Stimulated activated CD4-positive, alpha-beta T cell treated with anti-CD3 and anti-CD28 coated beads, Interleukin-4, amount 100 ng/mL, for 4 hours (primary cell): ENCODE measurements around the gene MCL1.
A peak's percentile ranks its signal among the peaks of the same experiment; 100 is the strongest.
"Not testable (repeated sequence)": the region's sequence is repeated elsewhere in the genome, so short reads cannot be mapped to it uniquely, and the experiment has no call there.

ENCODE experiments used
- DNase-seq, 2 experiments: peaks; one replicate each; pipeline ENCODE4 v3.0.0-alpha.2; 2020

MCL1 gene

GRCh38 chr1:150567717-150568593 is 11.5 kb downstream of the MCL1 start:
- no peak for DNase-seq

DNA sequence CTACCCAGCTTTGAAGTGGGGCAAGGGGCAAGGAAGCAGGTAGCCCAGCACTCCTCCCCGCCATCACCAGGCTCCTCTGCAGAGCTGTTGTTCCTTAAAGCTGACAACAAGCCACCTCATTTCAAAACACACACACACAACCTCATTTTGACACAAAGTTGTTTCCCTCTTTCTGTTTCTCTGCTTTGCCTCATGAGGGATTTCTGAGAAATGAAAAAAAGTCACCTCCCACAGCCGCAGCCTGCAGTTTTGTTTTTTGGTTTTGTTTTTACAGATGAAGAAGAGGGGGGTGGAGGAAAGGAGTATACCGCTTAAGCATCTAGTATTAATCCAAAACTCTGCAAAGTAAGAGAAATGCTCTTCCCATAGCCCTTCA is 12.1 kb downstream of the MCL1 start:
- DNase-seq: peak in 1 of 2 experiments; percentile 68

DNA sequence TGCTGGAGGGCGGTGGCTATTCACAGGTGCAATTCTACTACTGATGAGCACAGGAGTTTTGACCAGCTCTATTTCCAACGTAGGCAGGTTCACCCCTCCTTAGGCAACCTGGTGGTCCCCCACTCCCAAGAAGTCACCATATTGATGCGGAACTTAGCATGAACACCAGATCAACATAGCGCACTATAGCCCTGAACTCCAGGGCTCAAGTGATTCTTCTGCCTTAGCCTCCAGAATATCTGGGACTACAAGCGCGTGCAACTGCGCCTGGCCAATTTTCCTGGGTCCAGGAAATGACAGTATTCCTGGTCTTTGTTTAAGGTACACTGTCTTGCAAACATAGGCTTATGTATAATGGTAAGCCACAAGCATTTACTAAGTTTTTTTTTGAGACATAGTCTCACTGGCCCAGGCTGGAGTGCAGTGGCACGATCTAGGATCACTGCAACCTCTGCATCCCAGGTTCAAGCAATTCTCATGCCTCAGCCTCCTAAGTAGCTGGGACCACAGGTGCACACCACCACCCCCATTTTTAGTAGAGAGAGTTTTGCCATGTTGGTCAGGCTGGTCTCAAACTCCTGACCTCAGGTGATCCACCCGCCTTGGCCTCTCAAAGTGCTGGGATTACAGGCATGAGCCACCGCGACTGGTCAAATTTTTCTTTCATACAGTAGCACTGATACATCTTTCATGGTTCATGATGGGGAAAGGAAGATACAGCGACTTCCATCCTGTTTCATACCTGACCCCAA is 12.6 kb downstream of the MCL1 start:
- no peak for DNase-seq

GRCh38 chr1:150565240-150565991 is 14.0 kb downstream of the MCL1 start:
- not testable (repeated sequence) for DNase-seq

- no peak for DNase-seq
Observed at GRCh38 chr1:150564051-150564991, 15.1 kb downstream of the MCL1 start.

- peak in 1 of 2 experiments; percentile 44 for DNase-seq
Observed at GRCh38 chr1:150563340-150564038, 15.9 kb downstream of the MCL1 start.

- DNase-seq: peak; percentile 52 to 75
Observed at GRCh38 chr1:150562446-150563339, 16.7 kb downstream of the MCL1 start.

GRCh38 chr1:150561974-150562445 is 17.4 kb downstream of the MCL1 start:
- DNase-seq: peak; percentile 81 to 92

- DNase-seq: peak; percentile 53 to 55
Observed at GRCh38 chr1:150561254-150561973, 18.0 kb downstream of the MCL1 start.

DNA sequence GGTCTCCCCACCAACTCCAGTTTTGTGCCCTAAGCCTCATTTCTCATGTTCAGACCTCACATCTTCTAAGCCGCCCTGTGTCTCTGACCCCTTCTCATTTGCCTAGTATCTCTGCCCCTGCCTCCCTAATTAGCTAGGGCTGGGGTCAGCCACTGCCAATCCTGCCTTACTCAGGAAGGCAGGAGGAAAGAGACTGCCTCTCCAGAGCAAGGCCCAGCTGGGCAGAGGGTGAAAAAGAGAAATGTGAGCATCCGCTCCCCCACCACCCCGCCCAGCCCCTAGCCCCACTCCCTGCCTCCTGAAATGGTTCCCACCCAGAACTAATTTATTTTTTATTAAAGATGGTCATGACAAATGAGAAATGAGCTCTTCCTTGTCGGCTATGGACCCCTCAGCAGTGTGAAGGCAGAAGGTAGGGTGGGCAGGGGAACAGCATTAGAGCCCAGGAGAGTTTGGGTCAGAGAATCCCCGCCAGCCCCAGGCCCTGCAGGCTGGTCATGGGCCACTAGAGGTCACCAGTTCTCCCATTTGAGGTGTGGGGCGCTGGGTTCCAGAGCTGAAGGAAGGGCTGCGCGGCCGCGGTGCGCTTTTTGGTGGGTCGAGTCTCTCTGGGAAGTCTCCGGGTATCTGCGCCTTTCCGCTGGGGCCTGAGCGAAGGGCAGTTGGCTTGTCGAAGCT is 18.7 kb downstream of the MCL1 start:
- DNase-seq: peak; percentile 79 to 81

DNA sequence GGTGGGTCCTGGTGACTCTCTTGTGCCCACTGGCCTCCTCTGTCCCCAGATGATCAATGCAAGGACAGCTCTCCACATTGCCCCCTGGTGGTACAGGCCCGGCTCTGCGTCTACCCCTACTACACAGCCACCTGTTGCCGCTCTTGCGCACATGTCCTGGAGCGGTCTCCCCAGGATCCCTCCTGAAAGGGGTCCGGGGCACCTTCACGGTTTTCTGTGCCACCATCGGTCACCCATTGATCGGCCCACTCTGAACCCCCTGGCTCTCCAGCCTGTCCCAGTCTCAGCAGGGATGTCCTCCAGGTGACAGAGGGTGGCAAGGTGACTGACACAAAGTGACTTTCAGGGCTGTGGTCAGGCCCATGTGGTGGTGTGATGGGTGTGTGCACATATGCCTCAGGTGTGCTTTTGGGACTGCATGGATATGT is 19.4 kb downstream of the MCL1 start:
- peak; percentile 65 to 67 for DNase-seq

DNA sequence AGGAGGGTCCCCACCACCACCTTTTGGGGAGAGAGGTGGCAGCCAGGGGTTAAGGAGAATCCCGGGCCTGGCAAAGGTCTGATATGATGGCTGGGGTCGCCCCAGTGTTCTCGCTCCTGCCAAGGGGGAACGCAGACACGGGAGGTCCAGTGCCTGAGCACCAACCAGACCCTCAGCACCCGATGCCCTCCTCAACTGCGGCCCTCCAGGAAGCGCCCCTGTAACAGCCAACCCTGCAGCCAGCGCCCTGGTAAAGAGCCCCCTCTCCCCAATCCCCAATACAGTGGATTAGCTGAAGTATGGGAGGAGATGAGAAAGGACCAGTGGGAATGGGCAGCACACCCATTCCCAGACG is 19.8 kb downstream of the MCL1 start:
- no peak for DNase-seq

DNA sequence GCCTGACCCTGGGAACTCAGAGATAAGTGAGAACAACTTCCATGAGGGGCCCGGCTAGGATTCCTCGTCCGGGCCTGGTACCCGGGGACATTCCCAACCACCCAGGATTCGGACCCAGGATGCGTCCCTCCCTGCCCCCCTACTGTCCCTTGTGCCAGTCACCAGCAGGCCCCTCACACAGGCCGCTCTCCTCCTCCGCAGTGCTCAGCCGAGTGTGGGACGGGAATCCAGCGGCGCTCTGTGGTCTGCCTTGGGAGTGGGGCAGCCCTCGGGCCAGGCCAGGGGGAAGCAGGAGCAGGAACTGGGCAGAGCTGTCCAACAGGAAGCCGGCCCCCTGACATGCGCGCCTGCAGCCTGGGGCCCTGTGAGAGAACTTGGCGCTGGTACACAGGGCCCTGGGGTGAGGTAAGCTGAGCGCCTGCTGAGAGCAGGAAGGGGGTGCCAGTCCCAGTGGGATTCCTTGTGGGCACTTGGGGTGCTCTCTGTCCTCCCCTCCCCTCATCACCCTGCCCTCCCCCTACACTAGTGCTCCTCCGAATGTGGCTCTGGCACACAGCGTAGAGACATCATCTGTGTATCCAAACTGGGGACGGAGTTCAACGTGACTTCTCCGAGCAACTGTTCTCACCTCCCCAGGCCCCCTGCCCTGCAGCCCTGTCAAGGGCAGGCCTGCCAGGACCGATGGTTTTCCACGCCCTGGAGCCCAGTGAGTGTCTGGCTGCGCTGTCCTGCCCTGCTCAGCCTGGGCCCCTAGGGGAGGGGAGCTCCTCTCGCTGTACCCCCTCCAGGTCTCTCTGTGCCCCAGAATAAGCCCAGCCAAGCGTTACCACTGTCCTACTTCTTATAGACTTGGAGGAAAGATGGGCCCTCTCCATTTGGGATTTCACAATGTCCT is 20.4 kb downstream of the MCL1 start:
- DNase-seq: no peak

GRCh38 chr1:150558303-150558704 is 21.1 kb downstream of the MCL1 start:
- DNase-seq: no peak

GRCh38 chr1:150557813-150558212 is 21.6 kb downstream of the MCL1 start:
- no peak for DNase-seq

GRCh38 chr1:150557065-150557600 is 22.3 kb downstream of the MCL1 start:
- no peak for DNase-seq
